Common myeloid progenitor, CD34-positive (primary cell): ENCODE measurements around the gene LY9.

ENCODE experiments used
- CTCF ChIA-PET: fragments of 350-600 bp; sonication (Branson Sonifier 250); formaldehyde crosslinking; loops from one replicate; lab custom pipeline; 2021; ENCODE audit warnings: antibody characterized with exemption; lab: Charles Lee
- POLR2A ChIA-PET: fragments of 350-600 bp; sonication (Branson Sonifier 250); formaldehyde crosslinking; loops from one replicate; lab custom pipeline; 2021; ENCODE audit warnings: antibody characterized with exemption; lab: Charles Lee
- DNase-seq, 3 donors: peaks; one replicate each; pipeline versions ENCODE4 v3.0.0 to v3.0.0-alpha.2; 2013
- H3K27ac ChIP-seq, 2 experiments: 1 replicate in 1 of 2; 2 replicates in 1 of 2; pipeline ENCODE4 v1.7.0; 2013; ENCODE audit warnings: inconsistent platforms in 2 of 2, low read length in 2 of 2, mild to moderate bottlenecking in 2 of 2, low read depth in 1 of 2, moderate library complexity in 1 of 2; ENCODE audit not compliant: severe bottlenecking in 2 of 2, insufficient read depth in 1 of 2, poor library complexity in 1 of 2
- H3K27me3 ChIP-seq, 5 experiments: replicated peaks in 2 of 5; 1 replicate in 3 of 5; 2 replicates in 2 of 5; pipeline versions ENCODE4 v1.6.1 to v1.7.0; 2013; ENCODE audit warnings: low read length in 4 of 5, mild to moderate bottlenecking in 2 of 5, moderate library complexity in 2 of 5, inconsistent platforms in 1 of 5; ENCODE audit not compliant: insufficient read depth in 5 of 5, control insufficient read depth in 4 of 5
- H3K36me3 ChIP-seq, 4 experiments: 1 replicate in 2 of 4; 2 replicates in 2 of 4; pipeline versions ENCODE4 v1.6.1 to v1.7.0; 2013; ENCODE audit warnings: low read length in 3 of 4, control low read depth in 1 of 4, mild to moderate bottlenecking in 1 of 4; ENCODE audit not compliant: control insufficient read depth in 4 of 4, insufficient read depth in 4 of 4
- H3K4me1 ChIP-seq, 4 experiments: 1 replicate in 3 of 4; 2 replicates in 1 of 4; pipeline versions ENCODE4 v1.6.1 to v1.7.1; 2013; ENCODE audit warnings: low read length in 3 of 4, mild to moderate bottlenecking in 3 of 4, control low read depth in 1 of 4, inconsistent platforms in 1 of 4, moderate library complexity in 1 of 4; ENCODE audit not compliant: control insufficient read depth in 4 of 4, insufficient read depth in 4 of 4; ENCODE audit errors: control extremely low read depth in 1 of 4
- H3K4me3 ChIP-seq, 7 experiments: 1 replicate in 4 of 7; 2 replicates in 3 of 7; pipeline versions ENCODE4 v1.5.1 to v1.7.0; 2013; ENCODE audit warnings: mild to moderate bottlenecking in 7 of 7, low read length in 6 of 7, moderate library complexity in 6 of 7, inconsistent platforms in 2 of 7, low read depth in 2 of 7, control low read depth in 1 of 7; ENCODE audit not compliant: insufficient read depth in 4 of 7, control insufficient read depth in 1 of 7; ENCODE audit errors: extremely low read depth in 1 of 7
- H3K9me3 ChIP-seq, 5 experiments: 1 replicate in 4 of 5; 2 replicates in 1 of 5; pipeline versions ENCODE4 v1.6.1 to v1.7.1; 2013; ENCODE audit warnings: low read length in 4 of 5, mild to moderate bottlenecking in 2 of 5, inconsistent platforms in 1 of 5, low read depth in 1 of 5, moderate library complexity in 1 of 5; ENCODE audit not compliant: control insufficient read depth in 4 of 5, insufficient read depth in 2 of 5; ENCODE audit errors: control extremely low read depth in 1 of 5
- WGBS: methylation state at CpG from one replicate; pipeline ENCODE4 v1.1.5; 2013; ENCODE audit not compliant: insufficient coverage; 5-methylcytosine and 5-hydroxymethylcytosine counted together

The LY9 gene

DNA sequence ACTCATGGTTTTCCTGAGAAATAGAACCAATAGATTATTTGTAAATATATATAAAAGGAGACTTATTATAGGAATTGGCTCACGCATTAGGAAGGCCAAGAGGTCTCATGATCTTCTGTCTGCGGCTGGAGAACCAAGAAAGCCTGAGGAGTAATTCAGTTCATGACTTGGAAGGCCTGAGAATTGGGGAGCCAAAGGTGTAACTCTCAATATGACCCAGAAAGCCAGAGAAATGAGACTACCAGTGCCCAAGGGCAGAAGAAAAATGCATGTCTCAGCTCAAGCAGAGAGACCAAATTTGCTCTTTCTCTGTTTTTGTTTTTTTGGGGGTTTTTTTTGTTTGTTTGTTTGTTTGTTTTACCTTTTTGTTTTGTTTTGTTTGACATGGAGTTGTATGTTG is 37.5 kb upstream of the LY9 start:
- ChIA-PET POLR2A (no interaction called here), CTCF (interaction anchor here (1.0 to 2.0 kb wide), 2 partner anchors 10 to 12 kb away, joined by 3 to 6 read pairs; no protein-coding TSS in a partner anchor)
- Histone ChIP-seq H3K27me3 (no peaks in the 10 kb centered on the region), H3K4me1 (no peaks in the 10 kb centered on the region), H3K27ac (no peak overlapping the region), H3K36me3 (no peaks in the 10 kb centered on the region), H3K9me3 (peaks cover 0 to 2% (median 0%) of the 10 kb centered on the region in 5 experiments), H3K4me3 (no peak overlapping the region)
- WGBS: 100% methylated on average over 2 of the region's 2 CpGs
- DNase-seq: no peak

DNA sequence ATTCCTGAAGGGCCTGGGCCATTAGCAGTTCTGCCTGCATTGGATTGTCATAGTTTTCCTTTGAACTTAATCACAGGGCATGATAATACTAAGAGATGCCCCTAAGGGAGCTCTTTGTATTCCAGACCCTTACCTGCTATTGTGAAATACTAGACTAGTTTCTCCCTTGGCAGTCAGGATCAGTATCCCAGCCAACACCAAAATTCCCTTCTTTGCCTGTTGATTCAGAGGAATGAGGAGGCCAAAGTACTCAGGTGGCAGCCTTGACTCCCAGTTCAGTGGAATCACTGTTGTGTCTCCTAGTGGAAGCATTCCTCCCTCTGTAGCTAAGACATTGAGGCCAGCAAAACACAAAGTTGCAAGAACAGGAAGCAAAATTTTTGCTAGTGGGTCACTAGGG is 36.2 kb upstream of the LY9 start:
- ChIA-PET CTCF (interaction anchor here (0.7 to 2.0 kb wide), 2 partner anchors 11 to 12 kb away, joined by 3 to 6 read pairs; no protein-coding TSS in a partner anchor), POLR2A (no interaction called here)
- H3K27ac ChIP-seq: no peak overlapping the region
- no peaks in the 10 kb centered on the region for H3K4me1 ChIP-seq
- DNase-seq: no peak
- H3K36me3 ChIP-seq: no peaks in the 10 kb centered on the region
- no peak overlapping the region for H3K4me3 ChIP-seq
- H3K9me3 ChIP-seq: peaks cover 0 to 2% (median 0%) of the 10 kb centered on the region in 5 experiments
- H3K27me3 ChIP-seq: no peaks in the 10 kb centered on the region

DNA sequence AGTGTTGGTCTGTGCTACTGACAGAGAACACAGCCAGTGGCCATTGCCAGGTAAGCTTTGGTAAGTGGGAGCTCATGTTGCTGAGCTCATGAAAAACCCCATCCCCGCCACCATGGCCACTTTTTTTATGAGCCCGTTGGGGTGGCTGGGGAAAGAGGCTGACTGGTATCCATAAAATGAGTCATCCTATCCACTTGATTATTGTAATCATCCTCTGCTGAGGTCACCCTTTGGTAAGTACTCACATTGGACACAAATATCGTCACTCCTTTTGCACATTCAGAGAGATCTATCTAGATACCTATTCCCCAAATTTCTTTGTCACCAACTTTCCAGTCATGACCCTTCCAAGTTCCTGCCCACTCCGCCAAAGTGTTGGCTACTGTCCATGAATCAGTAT is 34.9 kb upstream of the LY9 start:
- WGBS: 100% methylated on average over 4 of the region's 4 CpGs
- H3K27me3 ChIP-seq: no peaks in the 10 kb centered on the region
- H3K4me1 ChIP-seq: no peaks in the 10 kb centered on the region
- no peak overlapping the region for H3K27ac ChIP-seq
- H3K4me3 ChIP-seq: no peak overlapping the region
- CTCF ChIA-PET: no interaction called here
- H3K36me3 ChIP-seq: no peaks in the 10 kb centered on the region
- DNase-seq: no peak
- H3K9me3 ChIP-seq: peaks cover 0 to 2% (median 0%) of the 10 kb centered on the region in 5 experiments
- POLR2A ChIA-PET: no interaction called here

DNA sequence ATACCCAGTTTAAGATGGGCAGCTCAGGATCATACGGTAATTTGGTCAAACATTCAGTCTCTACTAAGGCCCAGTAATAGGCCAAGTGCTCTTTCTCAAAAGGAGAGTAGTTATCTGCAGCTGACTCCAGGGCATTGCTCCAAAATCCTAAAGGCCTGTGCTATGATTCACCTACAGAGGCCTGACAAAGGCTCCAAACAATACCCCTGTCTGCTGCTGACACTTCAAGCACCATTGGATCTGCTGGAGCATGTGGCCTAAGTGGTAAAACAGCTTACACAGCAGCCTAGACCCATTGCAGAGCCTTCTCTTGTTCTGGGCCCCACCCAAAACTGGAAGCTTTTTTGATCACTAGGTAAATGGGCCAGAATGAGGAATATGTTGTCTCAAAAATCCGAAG is 34.1 kb upstream of the LY9 start:
- no peak for DNase-seq
- WGBS: 90% methylated on average over 2 of the region's 2 CpGs
- Histone ChIP-seq H3K27ac (no peak overlapping the region), H3K4me3 (no peak overlapping the region), H3K9me3 (peaks cover 0 to 2% (median 0%) of the 10 kb centered on the region in 5 experiments), H3K4me1 (no peaks in the 10 kb centered on the region), H3K36me3 (no peaks in the 10 kb centered on the region), H3K27me3 (no peaks in the 10 kb centered on the region)
- POLR2A ChIA-PET: no interaction called here
- CTCF ChIA-PET: interaction anchor here (0.9 to 1.6 kb wide), 2 partner anchors 16 to 81 kb away, joined by 4 to 6 read pairs; no protein-coding TSS in a partner anchor

DNA sequence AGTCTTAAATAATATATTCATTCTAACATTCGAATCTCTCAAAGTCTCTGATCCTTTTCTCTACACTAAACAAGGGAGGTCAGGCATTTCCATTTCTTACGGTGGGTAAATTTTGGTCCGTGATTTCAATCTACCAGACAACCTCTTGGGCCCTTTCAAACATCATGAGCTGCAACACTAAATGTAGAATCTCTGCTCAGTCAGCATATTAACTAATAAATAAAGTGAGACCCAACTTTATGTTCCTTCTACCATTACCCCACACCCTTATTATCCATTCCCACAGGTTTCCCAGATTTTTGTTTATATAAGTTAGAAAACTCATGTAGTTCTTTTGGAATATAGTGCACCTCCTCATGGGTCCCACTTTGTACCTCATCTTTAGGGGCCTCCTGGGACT is 32.0 kb upstream of the LY9 start:
- POLR2A ChIA-PET: no interaction called here
- no peak for DNase-seq

DNA sequence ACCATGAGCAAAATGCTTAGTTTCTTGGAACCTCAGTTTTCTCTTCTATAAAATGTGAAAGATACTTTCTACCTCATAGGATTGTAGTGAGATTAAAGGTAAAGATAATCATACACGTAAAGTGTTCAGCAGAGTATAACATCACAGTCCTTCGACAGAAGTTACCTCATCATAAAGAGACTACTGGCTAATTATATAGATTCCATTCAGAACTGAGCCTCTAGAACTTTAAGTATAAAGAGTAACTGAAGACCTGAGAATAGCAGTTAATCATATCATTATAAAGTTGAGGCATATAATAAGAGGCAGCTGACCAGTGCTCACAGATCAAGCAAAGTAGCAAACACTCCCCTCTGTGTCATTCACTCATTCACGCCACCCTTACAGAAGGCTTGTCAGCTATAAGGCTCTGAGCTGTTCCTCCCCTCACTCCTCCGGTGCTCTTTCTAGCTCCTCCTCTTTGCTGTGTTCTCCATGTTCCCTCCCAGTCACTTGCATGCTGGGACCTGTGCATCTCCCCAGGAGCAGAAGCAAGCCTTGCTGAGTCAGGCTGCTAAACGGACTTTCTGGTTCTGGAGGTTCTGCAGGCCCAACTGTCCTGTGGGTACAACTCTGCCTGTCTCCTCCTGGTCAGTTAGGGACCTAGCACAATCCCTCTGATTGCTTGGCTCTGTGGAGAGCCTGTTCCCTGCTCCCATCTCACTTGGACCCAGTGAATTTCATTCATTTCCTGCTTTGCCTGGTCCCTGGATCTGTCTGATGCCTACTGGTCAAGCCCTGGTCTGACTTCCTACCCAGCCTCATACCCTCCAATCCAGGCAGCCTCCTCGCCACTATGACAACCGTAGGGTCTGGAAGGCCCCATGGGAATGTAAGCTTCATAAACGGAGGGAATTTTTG is 28.3 kb upstream of the LY9 start:
- 77% methylated on average over 6 of the region's 8 CpGs for WGBS
- no peak for DNase-seq
- Histone ChIP-seq H3K9me3 (no peaks in the 10 kb centered on the region), H3K4me3 (peak overlapping the region in 1 of 7 experiments; percentile 27), H3K36me3 (no peaks in the 10 kb centered on the region), H3K27ac (no peak overlapping the region), H3K4me1 (peaks cover 0 to 9% (median 3%) of the 10 kb centered on the region in 4 experiments), H3K27me3 (no peaks in the 10 kb centered on the region)
- ChIA-PET CTCF (interaction anchor here (0.8 to 4.1 kb wide), 17 partner anchors 9 to 128 kb away, joined by 3 to 38 read pairs (median 4); no protein-coding TSS in a partner anchor), POLR2A (interaction anchor here (0.5 kb wide), 1 partner anchor 92 kb away, joined by 3 read pairs; no protein-coding TSS in a partner anchor)

More for the DNA sequence above, 32.0 kb upstream of the LY9 start:
- Histone ChIP-seq H3K36me3 (no peaks in the 10 kb centered on the region), H3K4me1 (peaks cover 0 to 9% (median 3%) of the 10 kb centered on the region in 4 experiments), H3K4me3 (no peak overlapping the region), H3K27ac (no peak overlapping the region), H3K9me3 (peaks cover 0 to 2% (median 0%) of the 10 kb centered on the region in 5 experiments), H3K27me3 (no peaks in the 10 kb centered on the region)
- WGBS: 95% methylated on average over 3 of the region's 3 CpGs
- CTCF ChIA-PET: interaction anchor here (1.0 to 1.8 kb wide), 2 partner anchors 12 to 44 kb away, joined by 3 to 4 read pairs; no protein-coding TSS in a partner anchor

- Histone ChIP-seq H3K36me3 (no peaks in the 10 kb centered on the region), H3K9me3 (no peaks in the 10 kb centered on the region), H3K4me1 (peaks cover 0 to 9% (median 3%) of the 10 kb centered on the region in 4 experiments), H3K27ac (no peak overlapping the region), H3K27me3 (no peaks in the 10 kb centered on the region), H3K4me3 (peak overlapping the region in 1 of 7 experiments; percentile 27)
- CTCF ChIA-PET: interaction anchor here (0.8 to 4.1 kb wide), 18 partner anchors 8 to 183 kb away, joined by 3 to 38 read pairs (median 5); no protein-coding TSS in a partner anchor
- peak; percentile 73 to 88 (median 85) for DNase-seq
- POLR2A ChIA-PET: interaction anchor here (0.6 kb wide), 1 partner anchor 602 kb away, joined by 3 read pairs; no protein-coding TSS in a partner anchor
These were observed 27.7 kb upstream of the LY9 start for GRCh38 chr1:160768295-160768657.
